PC-9 (cell line): Measurements from ENCODE around the gene SGMS1.

Source experiments
- CTCF ChIP-seq: fragments of 200-600 bp; sonication (generic); conservative IDR thresholded peaks from 2 replicates; pipeline ENCODE4 v1.6.1; 2017; ENCODE audit warnings: mixed run types, antibody characterized with exemption, mild to moderate bottlenecking, moderate library complexity
- EZH2 ChIP-seq: fragments of 200-600 bp; sonication (generic); IDR thresholded peaks from 2 replicates; pipeline ENCODE4 v1.8.0; 2017; ENCODE audit warnings: antibody characterized with exemption, low read depth

DNA sequence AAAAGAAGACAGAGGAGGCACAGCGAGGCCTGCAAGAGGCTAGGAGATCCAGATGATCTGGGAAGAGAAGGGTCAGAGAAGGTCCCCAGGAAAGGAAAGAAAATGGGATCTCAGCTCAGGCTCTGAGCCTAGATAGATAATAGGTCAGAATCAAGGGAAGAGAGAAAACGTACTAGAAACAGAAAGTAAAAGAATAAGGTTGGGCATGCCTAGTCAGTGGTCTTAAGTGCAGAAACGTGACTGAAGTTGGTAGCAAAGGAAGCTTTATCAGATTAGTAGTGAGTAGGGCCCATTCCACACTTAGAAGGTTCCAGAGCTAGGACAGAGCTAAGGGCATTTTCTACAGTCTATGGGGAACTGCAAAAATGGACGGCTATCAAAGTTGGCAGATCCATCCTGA, 287.6 kb downstream of the SGMS1 start:
- TF ChIP-seq CTCF (no peak), EZH2 (no peak)
